Activated CD4-positive, alpha-beta T cell treated with anti-CD3 and anti-CD28 coated beads, Interleukin-2, amount 50 U/mL, for 16 hours (primary cell): ENCODE results near the gene MIER3.

ENCODE experiments used
- DNase-seq: peaks from one replicate; pipeline ENCODE4 v3.0.0-alpha.2; 2020

The MIER3 gene

GRCh38 chr5:56959326-56959725, 7.4 kb upstream of the MIER3 start:
- no peak for DNase-seq

- no peak for DNase-seq
Measured at GRCh38 chr5:56958595-56958994, 6.7 kb upstream of the MIER3 start.

- no peak for DNase-seq
Measured at GRCh38 chr5:56954262-56954661, 2.3 kb upstream of the MIER3 start.

- peak; percentile 6 for DNase-seq
Measured at GRCh38 chr5:56951126-56951945, 587 bp downstream of the MIER3 start.

GRCh38 chr5:56950626-56951125, 1.2 kb downstream of the MIER3 start:
- DNase-seq = peak; percentile 59

GRCh38 chr5:56947052-56947451, 4.9 kb downstream of the MIER3 start:
- DNase-seq = no peak

- no peak for DNase-seq
Measured at GRCh38 chr5:56941981-56942380, 9.9 kb downstream of the MIER3 start.

- no peak for DNase-seq
Measured at GRCh38 chr5:56938858-56939257, 13.1 kb downstream of the MIER3 start.

GRCh38 chr5:56934325-56934724, 17.6 kb downstream of the MIER3 start:
- no peak for DNase-seq

- no peak for DNase-seq
Measured at GRCh38 chr5:56922922-56923321, 29.0 kb downstream of the MIER3 start.

GRCh38 chr5:56919942-56920662, 31.8 kb downstream of the MIER3 start:
- no peak for DNase-seq

GRCh38 chr5:56918054-56918453, 33.9 kb downstream of the MIER3 start:
- no peak for DNase-seq

- DNase-seq = no peak
Measured at GRCh38 chr5:56917534-56917933, 34.4 kb downstream of the MIER3 start.

GRCh38 chr5:56914678-56915077, 37.2 kb downstream of the MIER3 start:
- no peak for DNase-seq

- no peak for DNase-seq
Measured at GRCh38 chr5:56913766-56914165, 38.2 kb downstream of the MIER3 start.

GRCh38 chr5:56910210-56910965, 41.5 kb downstream of the MIER3 start:
- DNase-seq = peak; percentile 55

GRCh38 chr5:56909294-56910209, 42.4 kb downstream of the MIER3 start, which contains the start of gene SETD9:
Gene SETD9, plus strand, starts transcription at chr5:56909596. Its CDS starts 50 bp downstream, at chr5:56909646.
- DNase-seq = peak; percentile 97

- no peak for DNase-seq
Measured at GRCh38 chr5:56908942-56909293, 43.0 kb downstream of the MIER3 start.

GRCh38 chr5:56900858-56901578, 50.9 kb downstream of the MIER3 start:
- DNase-seq = peak; percentile 49

- DNase-seq = no peak
Measured at GRCh38 chr5:56900395-56900794, 51.5 kb downstream of the MIER3 start.

GRCh38 chr5:56898213-56898612, 53.7 kb downstream of the MIER3 start:
- DNase-seq = no peak

GRCh38 chr5:56896763-56897162, 55.2 kb downstream of the MIER3 start:
- DNase-seq = no peak
